ENCODE results near the gene GATM. TPM values are rescaled to one million over a fixed set of nuclear protein-coding genes. Genes with fewer than 3 reads are reported as not detected.
A peak's percentile ranks its signal among the peaks of the same experiment; 100 is the strongest.

GATM gene
- total and polyA plus RNA-seq, 10 of the 15 experiments (the other 5 are each of a cell fraction or from before 2014, with no cell fraction given), result 11.7 to 83.1 (median 38.2) TPM

- TSS peak; percentile 45 for BruUV-seq (replicated peaks)
- DNase-seq (ENCODE audit: low read depth, low spot score), result peak; percentile 98
- peaks cover 6% of the 10 kb centered on the region; the same call in 1 of the 2 replicates for H3K4me1 ChIP-seq (ENCODE audit: control insufficient read depth, insufficient read depth, low read length)
- peak; percentile 92 for ATAC-seq
- WGBS (ENCODE audit: insufficient coverage, insufficient replicate concordance, low lambda C conversion rate, missing lambda C conversion rate), result under 1% methylated on average over 75 of the region's 84 CpGs
- H4K20me1 ChIP-seq (ENCODE audit: control insufficient read depth, insufficient read depth), result no peaks in the 10 kb centered on the region
- ChIA-PET POLR2A (interaction anchor here (0.7 to 3.7 kb wide), 19 partner anchors 9 to 239 kb away, joined by 3 to 25 read pairs (median 5); partner anchors contain the start of gene BLOC1S6), RAD21 (ENCODE audit: unreplicated experiment) (interaction anchor here (0.7 to 8.5 kb wide), 19 partner anchors 10 to 976 kb away, joined by 3 to 87 read pairs (median 5); partner anchors contain the start of genes BLOC1S6 and GATM), SMC1A (ENCODE audit: uncharacterized antibody, unreplicated experiment) (interaction anchor here (0.8 to 8.7 kb wide), 14 partner anchors 8 to 238 kb away, joined by 3 to 111 read pairs (median 4); partner anchors contain the start of gene GATM), CTCF (interaction anchor here (0.7 to 8.3 kb wide), 18 partner anchors 9 to 284 kb away, joined by 3 to 211 read pairs (median 4); no protein-coding TSS in a partner anchor)
- H3K27ac ChIP-seq (ENCODE audit: control insufficient read depth, insufficient read depth), result peak overlapping the region; percentile 89
- H2AFZ ChIP-seq (ENCODE audit: control insufficient read depth, low read depth, low read length), result peak overlapping the region; percentile 88
- no peaks in the 10 kb centered on the region for H3K27me3 ChIP-seq (replicated peaks in 1 of 2; ENCODE audit: control insufficient read depth in 2 of 2, insufficient read depth in 2 of 2, low read length in 1 of 2)
- intact Hi-C loops (cut with micrococcal nuclease; ENCODE audit: unreplicated experiment), result loop anchor here (1.0 to 10.0 kb wide), 2 partner anchors 52 to 201 kb away; no protein-coding TSS in a partner anchor
- peaks cover 46% of the 10 kb centered on the region for H3K79me2 ChIP-seq (ENCODE audit: control insufficient read depth, insufficient read depth, low read length)
- no peaks in the 10 kb centered on the region for H3K9me3 ChIP-seq (replicated peaks; ENCODE audit: control insufficient read depth, insufficient read depth, low read length)
- H3K4me3 ChIP-seq, result peak overlapping the region; percentile 83
- peak overlapping the region; percentile 92 for H3K9ac ChIP-seq (ENCODE audit: control insufficient read depth, insufficient read depth, low read length)
- in situ Hi-C loops (cut with MboI), result no loop called here
- peak; percentile 96 for FAIRE-seq
- H3K36me3 ChIP-seq (ENCODE audit: control insufficient read depth in 2 of 2, insufficient read depth in 2 of 2, low read length in 1 of 2), result peaks cover 2 to 4% of the 10 kb centered on the region in 2 experiments; a peak in 2 of 4 replicates
- peak overlapping the region; percentile 88 for H3K4me2 ChIP-seq (ENCODE audit: control insufficient read depth, insufficient read depth)
- TF ChIP-seq ZNF217 (IDR thresholded peaks at IDR 0.05) (no peak), NFXL1 (IDR thresholded peaks at IDR 0.05; ENCODE audit: borderline replicate concordance) (no peak), ESRRA (IDR thresholded peaks at IDR 0.05; ENCODE audit: low read length) (no peak), ATF7 (IDR thresholded peaks at IDR 0.05; ENCODE audit: low read depth) (0 out of 2 replicates have a peak, but pooled peaks have one; percentile 40), ZBED1 (IDR thresholded peaks at IDR 0.05; ENCODE audit: borderline replicate concordance) (no peak), STAT3 (IDR thresholded peaks at IDR 0.05; ENCODE audit: low read depth, low read length) (no peak), IKZF2 (IDR thresholded peaks at IDR 0.05) (no peak), POLR2A (IDR thresholded peaks at IDR 0.05; ENCODE audit: low read depth, low read length) (peak; percentile 89), HDAC2 (IDR thresholded peaks at IDR 0.05) (no peak), SMARCA5 (IDR thresholded peaks at IDR 0.05) (peak; percentile 57; the same call in 1 of the 2 replicates), IRF5 (IDR thresholded peaks at IDR 0.05; ENCODE audit: borderline replicate concordance) (no peak), EP300 (IDR thresholded peaks at IDR 0.05; ENCODE audit: borderline replicate concordance in 1 of 2, control insufficient read depth in 1 of 2, low read depth in 2 of 2, low read length in 2 of 2) (no peak), MLLT1 (IDR thresholded peaks at IDR 0.05) (peak; percentile 97)
- TF ChIP-seq, protein P1, sequence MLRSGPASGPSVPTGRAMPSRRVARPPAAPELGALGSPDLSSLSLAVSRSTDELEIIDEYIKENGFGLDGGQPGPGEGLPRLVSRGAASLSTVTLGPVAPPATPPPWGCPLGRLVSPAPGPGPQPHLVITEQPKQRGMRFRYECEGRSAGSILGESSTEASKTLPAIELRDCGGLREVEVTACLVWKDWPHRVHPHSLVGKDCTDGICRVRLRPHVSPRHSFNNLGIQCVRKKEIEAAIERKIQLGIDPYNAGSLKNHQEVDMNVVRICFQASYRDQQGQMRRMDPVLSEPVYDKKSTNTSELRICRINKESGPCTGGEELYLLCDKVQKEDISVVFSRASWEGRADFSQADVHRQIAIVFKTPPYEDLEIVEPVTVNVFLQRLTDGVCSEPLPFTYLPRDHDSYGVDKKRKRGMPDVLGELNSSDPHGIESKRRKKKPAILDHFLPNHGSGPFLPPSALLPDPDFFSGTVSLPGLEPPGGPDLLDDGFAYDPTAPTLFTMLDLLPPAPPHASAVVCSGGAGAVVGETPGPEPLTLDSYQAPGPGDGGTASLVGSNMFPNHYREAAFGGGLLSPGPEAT (IDR thresholded peaks at IDR 0.05; ENCODE audit: low read depth), result 0 out of 2 replicates have a peak, but pooled peaks have one; percentile 61
- TF ChIP-seq, protein P2, sequence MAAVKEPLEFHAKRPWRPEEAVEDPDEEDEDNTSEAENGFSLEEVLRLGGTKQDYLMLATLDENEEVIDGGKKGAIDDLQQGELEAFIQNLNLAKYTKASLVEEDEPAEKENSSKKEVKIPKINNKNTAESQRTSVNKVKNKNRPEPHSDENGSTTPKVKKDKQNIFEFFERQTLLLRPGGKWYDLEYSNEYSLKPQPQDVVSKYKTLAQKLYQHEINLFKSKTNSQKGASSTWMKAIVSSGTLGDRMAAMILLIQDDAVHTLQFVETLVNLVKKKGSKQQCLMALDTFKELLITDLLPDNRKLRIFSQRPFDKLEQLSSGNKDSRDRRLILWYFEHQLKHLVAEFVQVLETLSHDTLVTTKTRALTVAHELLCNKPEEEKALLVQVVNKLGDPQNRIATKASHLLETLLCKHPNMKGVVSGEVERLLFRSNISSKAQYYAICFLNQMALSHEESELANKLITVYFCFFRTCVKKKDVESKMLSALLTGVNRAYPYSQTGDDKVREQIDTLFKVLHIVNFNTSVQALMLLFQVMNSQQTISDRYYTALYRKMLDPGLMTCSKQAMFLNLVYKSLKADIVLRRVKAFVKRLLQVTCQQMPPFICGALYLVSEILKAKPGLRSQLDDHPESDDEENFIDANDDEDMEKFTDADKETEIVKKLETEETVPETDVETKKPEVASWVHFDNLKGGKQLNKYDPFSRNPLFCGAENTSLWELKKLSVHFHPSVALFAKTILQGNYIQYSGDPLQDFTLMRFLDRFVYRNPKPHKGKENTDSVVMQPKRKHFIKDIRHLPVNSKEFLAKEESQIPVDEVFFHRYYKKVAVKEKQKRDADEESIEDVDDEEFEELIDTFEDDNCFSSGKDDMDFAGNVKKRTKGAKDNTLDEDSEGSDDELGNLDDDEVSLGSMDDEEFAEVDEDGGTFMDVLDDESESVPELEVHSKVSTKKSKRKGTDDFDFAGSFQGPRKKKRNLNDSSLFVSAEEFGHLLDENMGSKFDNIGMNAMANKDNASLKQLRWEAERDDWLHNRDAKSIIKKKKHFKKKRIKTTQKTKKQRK (IDR thresholded peaks at IDR 0.05; ENCODE audit: low read depth, low read length), result peak; percentile 22; the same call in 1 of the 2 replicates
Observed at GRCh38 chr15:45402162-45402954, 24.0 kb upstream of the GATM start.

Measured in GM12878 (cell line).